Skin epidermis (tissue), 12 donors: Measurements from ENCODE around the gene DGKE.
A peak's percentile ranks its signal among the peaks of the same experiment; 100 is the strongest.

Source experiments
- H3K27ac ChIP-seq, 21 experiments: fragments of 200-600 bp; sonication (generic) in 11 of 21; one replicate each; pipeline ENCODE4 v1.5.0; 2020; ENCODE audit warnings: mild to moderate bottlenecking in 3 of 21, inconsistent platforms in 2 of 21, moderate library complexity in 2 of 21
- H3K4me3 ChIP-seq, 7 experiments: fragments of 200-600 bp; sonication (generic) in 2 of 7; one replicate each; pipeline ENCODE4 v1.5.0; 2020; ENCODE audit warnings: inconsistent platforms in 2 of 7, mild to moderate bottlenecking in 2 of 7, moderate library complexity in 1 of 7

Gene DGKE

DNA sequence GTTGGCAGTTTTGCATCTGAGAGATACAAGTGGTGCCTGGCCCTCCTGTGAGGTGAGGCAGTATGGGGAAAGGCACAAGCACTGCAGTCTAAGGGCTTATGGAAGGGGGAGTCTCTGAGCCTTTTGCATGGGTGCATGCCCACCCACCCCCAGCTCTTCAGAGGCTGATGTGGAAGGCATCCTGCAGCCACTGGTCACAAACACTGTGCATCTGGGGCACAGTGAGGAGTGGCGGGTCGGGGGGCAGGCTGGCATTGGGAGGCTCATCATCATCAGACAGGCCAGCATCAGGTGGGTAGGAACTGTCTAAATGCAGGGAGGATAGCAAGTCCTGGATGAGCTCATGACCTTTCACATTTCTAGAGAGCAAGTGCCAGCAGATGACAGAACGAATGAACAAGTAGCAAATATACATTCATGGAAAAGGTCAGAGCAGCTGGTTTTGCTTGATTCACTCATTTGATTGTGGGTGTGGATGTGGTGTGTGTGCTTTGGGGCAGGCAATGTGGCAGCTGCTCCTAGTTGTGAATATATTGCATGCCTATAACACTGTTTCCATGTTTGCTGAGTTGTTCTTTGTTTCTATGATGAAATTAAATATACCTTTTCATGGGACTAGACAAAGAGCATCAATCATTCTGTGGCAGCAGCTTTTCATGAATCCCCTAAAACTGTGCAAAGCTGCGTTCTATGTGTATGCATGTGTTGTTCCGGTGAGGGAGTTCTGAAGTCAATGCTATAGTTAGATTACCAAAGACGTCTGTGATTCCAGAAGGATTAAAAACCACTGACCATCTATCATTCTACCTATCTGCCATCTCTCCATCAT is 50.7 kb downstream of the DGKE start:
- no peak overlapping the region for H3K27ac ChIP-seq
- no peak overlapping the region for H3K4me3 ChIP-seq

DNA sequence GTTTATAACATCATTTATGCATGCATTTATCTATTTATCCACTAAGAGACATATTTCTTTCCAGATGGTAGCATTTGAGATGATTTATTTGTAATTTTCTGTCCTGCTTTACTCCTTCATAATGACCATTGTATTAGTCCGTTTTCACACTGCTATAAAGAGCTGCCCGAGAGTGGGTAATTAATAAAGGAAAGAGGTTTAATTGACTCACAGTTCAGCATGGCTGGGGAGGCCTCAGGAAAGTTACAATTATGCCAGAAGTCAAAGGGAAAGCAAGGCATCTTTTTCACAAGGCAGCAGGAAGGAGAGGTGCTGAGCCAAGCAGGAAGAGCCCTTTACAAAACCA is 51.3 kb downstream of the DGKE start:
- H3K27ac ChIP-seq, result no peak overlapping the region
- H3K4me3 ChIP-seq, result no peak overlapping the region

DNA sequence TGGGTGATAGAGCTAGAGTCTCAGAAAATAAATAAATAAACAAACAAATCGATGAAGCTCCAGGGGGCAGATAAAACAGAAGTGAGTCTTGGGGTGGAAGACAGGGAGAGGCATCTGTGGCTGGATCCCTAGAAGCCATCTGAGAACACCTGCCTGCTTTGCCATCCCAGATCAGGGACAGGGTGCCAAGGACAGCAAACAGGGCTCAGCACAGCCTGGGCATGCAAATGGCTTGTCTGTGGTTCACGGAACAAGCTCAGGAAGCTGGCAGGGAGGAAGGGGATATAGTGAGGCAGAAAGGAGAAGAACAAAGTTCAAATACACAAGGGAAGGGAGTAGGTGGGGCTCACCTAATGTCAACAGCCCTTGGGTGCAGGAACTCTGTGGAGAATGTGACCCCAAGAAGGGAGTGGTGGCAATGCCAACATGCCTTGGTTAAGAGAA is 52.4 kb downstream of the DGKE start:
- no peak overlapping the region for H3K27ac ChIP-seq
- H3K4me3 ChIP-seq, result no peak overlapping the region

DNA sequence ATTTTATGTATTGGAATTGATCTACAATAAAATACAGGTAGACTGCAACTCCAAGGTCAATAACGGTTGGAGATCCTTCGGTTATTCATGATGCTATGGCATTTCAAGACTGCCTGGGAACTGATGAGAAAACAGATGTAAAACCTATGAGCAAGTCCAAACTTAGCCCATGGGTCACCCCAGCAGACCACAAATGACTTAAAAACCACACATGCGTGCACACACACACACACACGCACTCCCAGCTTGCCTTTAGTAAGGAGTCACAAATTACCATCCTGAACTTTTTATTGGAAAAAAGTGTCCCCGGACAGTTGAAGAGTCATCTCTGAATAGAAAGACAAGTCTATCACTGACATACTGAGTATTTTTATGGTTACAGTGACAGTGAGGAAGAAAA is 53.2 kb downstream of the DGKE start:
- Histone ChIP-seq H3K4me3 (no peak overlapping the region), H3K27ac (no peak overlapping the region)

DNA sequence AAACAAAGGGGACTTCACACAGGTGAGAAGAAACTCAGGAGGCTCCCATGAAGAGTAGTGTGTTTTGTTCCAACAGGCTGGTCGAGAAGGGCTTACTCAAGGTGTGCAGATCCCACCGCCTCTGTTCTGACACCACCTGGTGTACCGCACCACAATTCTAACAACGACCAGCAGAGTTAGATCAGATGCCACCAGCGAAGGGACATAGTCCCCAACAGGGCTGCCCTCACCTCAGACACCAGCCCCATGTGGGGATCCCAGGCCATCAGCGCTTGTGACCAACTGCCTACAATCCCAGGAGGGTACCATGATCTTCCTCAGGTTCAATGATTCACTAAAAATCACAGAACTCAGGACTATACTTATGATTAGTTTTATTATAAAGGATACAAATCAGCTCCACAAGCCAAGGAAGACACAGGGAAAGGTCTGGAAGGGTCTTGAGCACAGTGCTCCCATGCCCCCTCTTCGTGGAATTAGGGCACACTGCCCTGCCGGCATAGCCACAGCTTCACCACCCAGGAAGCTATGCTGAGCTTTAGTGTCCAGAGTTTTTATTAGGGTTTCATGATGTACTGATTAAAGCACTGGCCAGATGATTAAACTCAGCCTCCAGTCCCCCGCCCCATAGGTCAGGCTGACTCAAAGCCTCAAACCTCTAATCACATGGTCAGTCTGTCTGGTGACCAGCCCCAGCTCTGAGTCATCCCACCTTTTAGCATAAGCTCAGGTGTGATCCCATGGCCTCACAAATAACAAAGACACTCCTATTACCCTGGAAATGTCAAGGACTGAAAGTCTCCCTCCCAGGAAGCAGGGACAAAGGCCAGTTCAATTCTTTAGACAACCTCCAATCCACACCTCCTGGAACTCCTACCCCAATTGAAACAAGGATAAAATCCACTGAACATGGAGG is 53.9 kb downstream of the DGKE start:
- no peak overlapping the region for H3K27ac ChIP-seq
- no peak overlapping the region for H3K4me3 ChIP-seq

DNA sequence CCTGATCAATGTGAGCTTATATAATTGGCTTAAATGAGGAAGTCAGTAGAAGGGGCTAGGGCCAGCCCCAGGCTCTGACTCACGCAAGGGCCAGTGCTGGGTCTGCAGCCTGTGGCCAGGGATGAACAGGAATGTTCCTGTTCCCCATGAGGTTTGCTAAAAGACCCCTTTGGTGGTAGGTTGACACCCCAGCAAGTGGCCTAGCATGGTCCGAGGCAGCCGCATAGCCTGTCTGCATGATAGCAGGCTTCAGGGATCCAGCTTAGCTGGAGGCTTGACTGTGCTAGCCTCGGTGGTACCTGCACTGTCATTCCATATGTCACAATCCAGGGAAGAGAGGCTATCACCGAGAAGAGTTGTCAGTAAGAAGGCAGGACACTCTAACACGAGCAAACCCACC is 56.4 kb downstream of the DGKE start:
- H3K27ac ChIP-seq, result peak overlapping the region in 1 of 21 experiments; percentile 46
- no peak overlapping the region for H3K4me3 ChIP-seq

DNA sequence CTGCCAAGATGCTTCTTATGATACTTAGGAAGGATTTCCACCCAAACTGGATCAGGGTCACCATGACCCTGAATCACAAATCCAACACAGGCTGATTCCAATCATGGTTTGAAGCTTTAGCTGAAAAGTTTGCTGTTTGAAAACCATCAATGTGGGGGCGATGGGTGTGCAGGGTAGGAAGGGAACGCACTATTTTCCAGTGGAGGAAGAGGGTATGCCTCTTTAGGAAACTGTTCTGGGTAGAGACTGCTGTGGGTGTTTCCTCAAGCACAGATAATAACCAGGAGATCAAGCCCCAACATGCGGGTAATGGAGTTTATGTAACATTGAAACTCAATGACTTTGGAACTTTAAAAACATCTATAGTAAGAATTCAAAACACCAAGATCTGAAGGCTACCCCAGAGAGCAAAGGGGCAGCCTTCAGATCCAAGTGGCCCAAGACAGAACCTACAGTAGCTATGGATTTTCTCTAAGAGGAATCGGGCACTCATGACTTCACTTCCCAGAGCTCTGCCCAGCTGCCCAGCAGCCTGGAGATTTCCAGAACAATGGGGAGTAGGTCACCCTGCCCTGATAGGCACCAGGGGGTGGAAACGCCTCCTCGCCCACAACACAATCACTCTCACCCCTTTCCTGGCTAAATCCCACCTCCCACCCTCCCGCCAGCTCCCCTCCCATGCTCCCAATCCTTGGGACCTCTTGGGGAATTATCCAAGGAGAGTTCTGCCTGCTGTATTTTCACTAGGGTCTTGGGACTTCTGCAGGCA is 57.1 kb downstream of the DGKE start:
- Histone ChIP-seq H3K27ac (peak overlapping the region in 2 of 21 experiments; percentile 4 to 46), H3K4me3 (no peak overlapping the region)

DNA sequence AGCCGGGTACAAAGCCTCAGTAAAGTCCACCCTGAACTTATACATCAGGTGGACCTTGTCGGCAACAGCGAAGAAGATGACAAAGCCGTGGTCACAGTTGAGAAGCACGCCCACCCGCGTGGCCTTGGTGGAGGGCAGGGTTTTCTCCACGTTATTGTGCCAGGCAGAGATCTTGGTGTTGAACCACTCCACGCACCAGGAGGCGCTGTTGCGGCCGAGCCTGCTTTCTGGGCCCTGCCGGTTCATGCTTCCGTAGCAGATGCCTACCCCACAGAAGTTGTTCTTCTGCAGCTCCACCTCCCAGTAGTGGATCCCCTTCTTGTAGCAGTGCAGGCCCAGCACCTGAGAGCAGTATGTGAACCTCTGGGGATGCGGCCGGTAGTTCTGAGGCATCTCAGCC is 57.8 kb downstream of the DGKE start:
- Histone ChIP-seq H3K4me3 (no peak overlapping the region), H3K27ac (peak overlapping the region in 1 of 21 experiments; percentile 4)

DNA sequence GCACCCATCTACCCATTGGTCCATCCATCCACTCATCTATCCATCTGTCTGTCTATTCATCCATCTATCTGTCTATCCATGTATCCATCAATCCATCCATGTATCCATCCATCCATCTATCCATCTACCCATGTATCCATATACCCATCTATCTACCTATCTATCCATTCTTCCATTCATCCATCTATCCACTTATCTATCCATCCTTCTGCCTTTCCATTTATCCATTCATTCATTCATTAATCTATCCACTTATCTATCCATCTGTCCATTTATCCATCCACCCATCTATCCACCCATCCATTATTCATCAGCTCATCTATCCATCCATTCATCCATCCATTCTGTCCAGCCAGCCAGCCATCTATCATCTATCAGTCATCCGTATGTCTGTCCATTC is 58.4 kb downstream of the DGKE start:
- Histone ChIP-seq H3K4me3 (no peak overlapping the region), H3K27ac (no peak overlapping the region)

DNA sequence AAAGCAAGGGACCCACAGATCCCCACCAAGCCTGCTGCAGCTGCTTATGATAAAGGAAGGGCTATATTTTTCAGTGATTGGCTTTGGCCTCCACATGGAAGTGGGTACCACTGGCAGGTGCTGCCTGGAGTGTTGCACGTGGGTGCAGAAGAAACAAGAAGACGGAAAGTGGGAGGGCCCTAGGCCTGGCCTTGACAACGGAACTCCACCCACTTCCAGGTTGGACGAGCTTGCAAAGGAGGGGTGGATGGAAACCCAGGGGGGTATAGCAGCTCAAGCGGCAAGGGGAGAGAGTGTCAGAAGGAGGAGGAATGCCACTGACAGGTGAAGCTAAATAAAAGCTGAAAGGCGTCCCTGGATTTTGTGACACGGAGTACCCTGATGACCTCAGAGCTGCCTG is 59.6 kb downstream of the DGKE start:
- H3K27ac ChIP-seq, result no peak overlapping the region

DNA sequence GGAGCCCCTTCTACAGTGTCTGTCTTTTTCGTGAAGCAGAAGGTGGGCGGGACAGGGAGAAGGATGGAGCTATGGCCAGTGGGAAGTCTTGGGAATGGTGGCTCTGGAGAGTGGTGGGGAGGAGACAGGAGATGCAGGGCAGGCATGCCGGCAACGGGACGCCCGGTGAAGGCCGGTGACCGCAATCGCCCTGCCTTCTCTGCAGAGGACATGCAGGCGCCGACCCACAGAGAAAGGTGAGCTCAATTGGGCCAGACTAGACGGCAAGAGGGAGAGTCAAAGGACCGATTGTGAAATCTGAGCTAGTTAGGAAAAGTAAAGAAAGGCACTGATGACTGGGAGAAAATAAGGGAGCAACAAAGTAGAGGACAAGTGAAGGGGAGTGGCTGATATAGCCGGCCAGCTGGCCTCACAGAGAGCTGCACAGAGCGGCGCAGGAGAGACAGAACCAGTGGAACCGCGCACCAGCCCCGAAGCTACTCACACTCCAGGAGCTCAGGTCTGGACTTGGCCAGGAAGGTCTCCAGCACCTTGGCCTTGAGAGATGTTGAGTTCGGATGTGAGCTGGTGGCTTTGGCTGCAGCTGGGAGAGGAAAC is 61.0 kb downstream of the DGKE start:
- Histone ChIP-seq H3K4me3 (no peak overlapping the region), H3K27ac (no peak overlapping the region)

More for the DNA sequence above, 59.6 kb downstream of the DGKE start:
- no peak overlapping the region for H3K4me3 ChIP-seq

DNA sequence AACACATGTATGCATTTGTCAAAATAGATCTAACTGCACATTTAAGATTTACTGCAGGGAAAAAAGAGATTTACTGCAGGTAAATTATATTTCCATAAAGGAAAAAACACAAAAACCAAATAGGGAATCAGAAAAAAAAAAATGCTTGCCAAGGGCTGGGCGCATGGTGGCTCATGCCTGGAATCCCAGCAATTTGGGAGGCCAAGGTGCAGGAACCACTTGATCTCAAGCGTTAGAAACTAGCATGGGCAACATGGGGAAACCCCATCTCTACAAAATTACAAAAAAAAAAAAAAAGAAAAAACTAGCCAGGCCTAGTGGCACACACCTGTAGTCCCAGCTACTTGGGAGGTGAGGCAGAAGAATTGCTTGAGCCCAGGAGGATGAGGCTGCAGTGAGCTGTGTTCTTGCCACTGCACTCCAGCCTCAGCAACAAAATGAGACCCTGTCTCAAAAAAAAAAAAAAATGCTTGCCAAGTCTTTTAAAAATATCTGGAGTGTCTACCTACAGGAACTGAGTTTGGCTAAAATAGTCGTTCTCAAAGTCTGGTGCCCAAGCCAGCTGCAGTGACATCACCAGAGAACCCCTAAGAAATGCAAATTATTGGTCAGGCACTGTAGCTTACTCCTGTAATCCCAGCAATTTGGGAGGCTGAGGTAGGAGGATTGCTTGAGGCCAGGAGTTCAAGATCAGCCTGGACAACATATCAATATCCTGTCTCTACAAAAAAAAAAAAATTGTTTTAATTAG is 62.4 kb downstream of the DGKE start:
- Histone ChIP-seq H3K4me3 (no peak overlapping the region), H3K27ac (no peak overlapping the region)

DNA sequence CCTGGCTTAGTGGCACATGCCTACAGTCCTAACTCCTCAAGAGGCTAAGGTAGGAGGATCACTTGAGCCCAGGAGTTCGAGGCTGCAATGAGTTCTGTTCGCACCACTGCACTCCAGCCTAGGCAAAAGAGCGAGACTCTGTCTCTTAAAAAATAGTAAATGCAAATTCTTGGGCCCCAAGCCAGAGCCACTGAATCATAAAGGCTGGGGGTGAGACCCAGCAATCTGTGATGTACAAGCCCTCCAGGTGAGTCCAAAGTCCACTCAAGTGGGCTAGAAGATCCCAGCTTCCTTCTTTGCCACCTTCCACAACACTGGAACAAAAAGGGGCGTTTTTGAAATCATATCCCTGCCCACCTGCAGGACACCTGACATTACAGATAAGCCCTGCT is 63.0 kb downstream of the DGKE start:
- no peak overlapping the region for H3K4me3 ChIP-seq
- H3K27ac ChIP-seq, result no peak overlapping the region

DNA sequence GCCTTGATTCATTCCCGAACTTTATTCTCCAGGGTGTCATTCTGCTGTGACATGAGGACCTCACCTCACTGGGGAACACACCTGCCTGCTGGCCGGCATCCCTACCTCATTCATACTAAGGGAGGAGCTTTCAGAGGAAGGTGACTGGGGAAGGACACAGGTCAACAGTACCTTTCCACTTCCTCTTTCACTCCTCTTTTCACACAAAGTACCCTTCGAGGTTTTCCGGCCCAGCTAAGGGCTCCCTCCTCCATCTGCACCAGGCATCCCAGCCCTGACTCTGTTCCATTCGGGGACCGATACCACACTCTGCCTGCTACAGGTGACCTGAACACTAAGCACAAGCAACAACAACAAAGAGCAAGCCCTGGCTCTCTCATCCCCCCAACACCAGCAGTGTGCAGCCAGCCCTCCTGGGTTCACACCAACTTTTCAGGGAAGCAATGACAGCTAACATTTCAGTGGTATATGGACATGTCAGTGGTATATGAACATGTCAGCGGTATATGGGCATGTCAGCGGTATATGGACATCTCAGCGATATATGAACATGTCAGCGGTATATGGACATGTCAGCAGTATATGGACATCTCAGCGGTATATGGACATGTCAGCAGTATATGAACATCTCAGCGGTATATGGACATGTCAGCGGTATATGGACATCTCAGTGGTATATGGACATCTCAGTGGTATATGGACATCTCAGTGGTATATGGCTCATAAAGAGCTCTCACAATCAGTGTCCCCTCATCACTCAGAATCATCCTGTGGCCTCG is 63.9 kb downstream of the DGKE start:
- H3K4me3 ChIP-seq, result no peak overlapping the region
- H3K27ac ChIP-seq, result no peak overlapping the region

DNA sequence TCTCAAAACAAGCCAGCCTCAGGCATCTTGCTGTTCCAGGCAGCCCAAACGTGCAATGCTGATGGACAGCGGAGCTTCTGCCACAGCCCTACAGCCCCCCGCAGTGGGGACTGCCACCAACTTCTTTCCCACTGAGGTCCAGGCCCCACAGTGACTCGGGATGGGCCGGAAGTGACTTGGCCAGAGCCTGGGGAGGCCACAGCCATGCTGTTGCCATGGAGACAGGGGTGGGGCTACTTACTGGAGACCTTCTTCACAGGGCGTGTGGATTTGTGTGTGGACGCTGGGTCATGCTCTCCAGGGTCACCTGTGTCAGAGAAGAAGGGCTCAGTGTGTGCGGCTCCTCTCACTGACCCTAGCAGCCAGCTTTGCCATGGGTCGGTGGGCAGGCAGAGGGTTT is 64.9 kb downstream of the DGKE start:
- Histone ChIP-seq H3K4me3 (no peak overlapping the region), H3K27ac (no peak overlapping the region)

DNA sequence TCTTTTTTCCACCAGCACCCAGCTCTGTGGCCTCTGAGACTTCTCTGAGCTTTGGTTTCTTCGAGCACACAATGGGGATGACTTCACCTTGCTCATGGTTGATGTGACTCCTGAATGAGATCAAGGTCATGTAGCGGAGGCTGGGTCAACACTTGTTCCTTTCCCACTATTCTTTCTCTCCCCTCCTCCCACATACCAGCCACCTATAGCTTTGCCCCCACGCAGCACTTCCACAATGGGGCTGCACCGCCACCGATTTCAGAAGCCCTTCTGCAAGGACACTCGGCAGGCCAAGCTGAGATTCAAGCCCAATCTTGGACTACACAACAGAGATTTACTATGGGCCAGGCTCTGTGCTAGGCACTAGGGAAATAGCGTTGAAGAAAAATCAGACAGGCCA is 65.5 kb downstream of the DGKE start:
- Histone ChIP-seq H3K4me3 (no peak overlapping the region), H3K27ac (no peak overlapping the region)

DNA sequence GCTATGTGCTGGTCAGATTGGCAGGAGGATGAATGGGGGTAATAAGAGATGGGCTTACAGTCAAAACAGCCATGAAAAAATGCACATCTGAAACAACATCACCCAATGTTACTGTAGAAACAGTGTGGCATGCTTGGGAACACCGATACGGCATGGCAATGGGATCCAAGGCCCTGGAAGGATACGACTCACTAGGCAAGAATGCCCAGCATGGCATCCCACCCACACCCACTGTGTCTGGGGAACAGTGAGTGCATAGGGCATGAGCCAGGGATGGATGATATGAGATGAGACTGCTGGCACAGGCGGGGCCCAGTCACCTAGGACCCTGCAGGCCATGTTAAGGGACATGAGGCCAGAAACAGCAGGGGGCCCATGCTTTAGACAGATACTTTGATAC is 68.4 kb downstream of the DGKE start:
- no peak overlapping the region for H3K27ac ChIP-seq
- H3K4me3 ChIP-seq, result no peak overlapping the region

DNA sequence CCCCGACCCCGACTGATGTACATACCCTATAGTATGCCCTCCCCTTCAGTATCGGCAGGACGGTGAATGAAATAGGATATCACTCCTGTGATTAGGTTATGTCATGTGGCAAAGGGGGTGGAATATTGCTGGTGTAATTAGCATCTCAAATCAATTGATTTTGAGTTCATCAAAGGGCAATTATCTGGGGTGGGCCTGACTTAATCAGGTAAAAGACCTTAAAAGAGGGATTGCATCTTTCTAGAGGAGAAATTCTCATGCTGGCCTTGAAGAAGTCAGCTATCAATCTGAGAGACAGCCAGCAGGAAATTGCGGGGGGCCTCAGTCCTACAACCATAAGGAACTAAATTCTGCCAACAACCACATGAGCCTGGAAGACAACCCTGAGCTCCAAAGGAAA is 69.6 kb downstream of the DGKE start:
- Histone ChIP-seq H3K4me3 (no peak overlapping the region), H3K27ac (no peak overlapping the region)
